GM19324 (cell line): ENCODE results near the gene NCBP1.
"Not testable (repeated sequence)": the region's sequence is repeated elsewhere in the genome, so short reads cannot be mapped to it uniquely, and the experiment has no call there.

Experiments used
- ATAC-seq: cut with Tn5 transposase; IDR thresholded peaks from one replicate; pipeline ENCODE4 v1.9.1; 2021; ENCODE audit warnings: mild to moderate bottlenecking, moderate library complexity; ENCODE audit not compliant: unreplicated experiment, low FRiP score

Gene NCBP1, protein sequence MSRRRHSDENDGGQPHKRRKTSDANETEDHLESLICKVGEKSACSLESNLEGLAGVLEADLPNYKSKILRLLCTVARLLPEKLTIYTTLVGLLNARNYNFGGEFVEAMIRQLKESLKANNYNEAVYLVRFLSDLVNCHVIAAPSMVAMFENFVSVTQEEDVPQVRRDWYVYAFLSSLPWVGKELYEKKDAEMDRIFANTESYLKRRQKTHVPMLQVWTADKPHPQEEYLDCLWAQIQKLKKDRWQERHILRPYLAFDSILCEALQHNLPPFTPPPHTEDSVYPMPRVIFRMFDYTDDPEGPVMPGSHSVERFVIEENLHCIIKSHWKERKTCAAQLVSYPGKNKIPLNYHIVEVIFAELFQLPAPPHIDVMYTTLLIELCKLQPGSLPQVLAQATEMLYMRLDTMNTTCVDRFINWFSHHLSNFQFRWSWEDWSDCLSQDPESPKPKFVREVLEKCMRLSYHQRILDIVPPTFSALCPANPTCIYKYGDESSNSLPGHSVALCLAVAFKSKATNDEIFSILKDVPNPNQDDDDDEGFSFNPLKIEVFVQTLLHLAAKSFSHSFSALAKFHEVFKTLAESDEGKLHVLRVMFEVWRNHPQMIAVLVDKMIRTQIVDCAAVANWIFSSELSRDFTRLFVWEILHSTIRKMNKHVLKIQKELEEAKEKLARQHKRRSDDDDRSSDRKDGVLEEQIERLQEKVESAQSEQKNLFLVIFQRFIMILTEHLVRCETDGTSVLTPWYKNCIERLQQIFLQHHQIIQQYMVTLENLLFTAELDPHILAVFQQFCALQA

DNA sequence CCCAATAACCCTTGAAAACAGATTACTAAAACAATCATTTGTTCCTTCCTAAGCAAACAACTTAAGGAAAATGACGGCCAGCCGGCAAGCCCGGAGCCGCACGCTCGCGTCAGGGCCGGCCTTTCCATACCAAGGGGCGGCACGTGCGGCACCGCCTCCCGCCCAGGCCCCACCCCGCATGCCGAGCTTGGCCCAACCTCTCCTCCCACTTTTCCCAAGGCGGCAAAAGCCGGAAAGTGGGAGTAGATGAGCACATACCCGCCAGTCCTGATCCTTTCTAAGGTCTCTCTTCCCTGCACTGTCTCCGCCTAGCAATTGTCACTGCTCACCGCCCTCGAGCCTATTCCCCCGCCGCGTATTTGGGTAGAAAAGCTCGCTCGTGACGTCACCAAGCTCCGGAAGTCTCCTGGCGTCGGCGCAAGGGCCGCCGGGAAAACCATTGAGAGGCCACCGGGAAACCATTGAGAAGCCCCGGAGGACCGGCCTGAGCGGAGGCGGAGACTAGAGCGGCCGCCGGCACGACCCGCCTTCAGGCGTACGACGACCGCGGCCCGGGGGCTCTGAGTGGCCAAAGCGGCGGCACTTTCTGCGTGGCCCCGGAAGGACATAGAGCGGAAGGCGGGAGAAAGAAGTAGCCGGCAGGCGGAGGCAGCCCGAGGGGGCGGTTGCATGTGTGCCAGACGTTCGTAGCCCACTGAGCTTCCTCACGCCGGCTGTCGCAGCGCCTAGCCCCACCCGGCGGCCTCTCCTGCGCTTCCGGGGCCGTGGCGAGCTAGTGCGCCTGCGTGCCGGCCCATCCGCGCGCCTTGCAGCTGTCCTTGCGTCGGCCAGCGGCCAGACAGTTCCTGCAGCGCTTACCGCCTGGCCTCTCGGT is at the start of gene NCBP1, which contains the start of gene TSTD2:
NCBP1 (plus strand) TSS at position 837 of the 874 bp plus-strand sequence. CDS start 61 bp downstream, outside the sequence.
TSTD2 (minus strand) TSS at position 384 of the 874 bp plus-strand sequence. CDS start 5,806 bp downstream, outside the sequence.
- peak; percentile 92 for ATAC-seq

DNA sequence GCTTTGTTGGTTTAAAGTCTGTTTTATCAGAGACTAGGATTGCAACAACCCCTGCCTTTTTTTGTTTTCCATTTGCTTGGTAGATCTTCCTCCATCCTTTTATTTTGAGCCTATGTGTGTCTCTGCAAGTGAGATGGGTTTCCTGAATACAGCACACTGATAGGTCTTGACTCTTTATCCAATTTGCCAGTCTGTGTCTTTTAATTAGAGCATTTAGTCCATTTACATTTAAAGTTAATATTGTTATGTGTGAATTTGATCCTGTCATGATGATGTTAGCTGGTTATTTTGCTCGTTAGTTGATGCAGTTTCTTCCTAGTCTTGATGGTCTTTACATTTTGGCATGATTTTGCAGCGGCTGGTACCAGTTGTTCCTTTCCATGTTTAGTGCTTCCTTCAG is 48.8 kb upstream of the NCBP1 start:
- not testable (repeated sequence) for ATAC-seq

- not testable (repeated sequence) for ATAC-seq
Measured at GRCh38 chr9:97586909-97587308, 46.7 kb upstream of the NCBP1 start.

DNA sequence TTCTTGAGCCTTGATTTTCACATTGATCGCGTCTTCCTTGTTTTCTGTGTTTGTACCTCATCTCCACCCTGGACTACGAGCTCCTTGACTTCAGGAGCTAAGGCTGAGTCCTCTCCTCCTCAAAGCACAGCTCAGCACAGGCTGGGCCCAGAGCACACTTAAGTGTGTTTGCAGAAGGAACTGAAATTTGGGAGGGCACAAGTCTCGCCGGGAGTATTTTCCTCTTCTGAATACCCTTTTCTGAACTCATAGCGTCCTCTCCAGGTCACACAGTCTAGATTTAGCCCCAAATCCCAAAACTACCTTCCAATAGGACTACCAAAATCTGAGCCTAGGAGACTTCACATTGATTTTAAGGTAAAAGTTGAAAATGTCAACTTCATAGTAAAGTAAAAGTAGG is 42.1 kb upstream of the NCBP1 start:
- no peak for ATAC-seq

- ATAC-seq = no peak
Measured at GRCh38 chr9:97592126-97592525, 41.5 kb upstream of the NCBP1 start.

DNA sequence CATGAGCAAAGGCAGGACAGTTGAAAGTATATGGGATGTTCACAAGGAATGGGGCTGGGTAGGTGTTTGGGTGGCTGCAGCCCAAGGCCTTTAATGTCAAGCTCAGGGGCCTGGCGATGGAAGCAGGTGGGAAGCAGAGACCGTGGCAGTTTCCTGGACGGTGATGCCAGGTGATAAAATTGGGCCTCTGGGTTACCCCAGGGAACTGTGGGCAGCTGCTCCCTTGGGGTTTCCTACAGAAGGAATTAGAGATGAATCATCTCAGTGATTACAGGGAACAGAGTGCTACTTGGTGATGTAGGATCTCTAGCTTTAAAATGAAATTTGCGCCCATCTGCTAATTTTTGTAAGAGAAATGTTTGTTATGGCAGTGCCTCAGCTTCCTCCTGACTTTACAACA is 39.7 kb upstream of the NCBP1 start:
- ATAC-seq = no peak

GRCh38 chr9:97594381-97594921 is 39.2 kb upstream of the NCBP1 start:
- ATAC-seq = no peak

GRCh38 chr9:97596906-97597305 is 36.7 kb upstream of the NCBP1 start:
- ATAC-seq = no peak

- peak; percentile 74 for ATAC-seq
Measured at GRCh38 chr9:97598461-97599288, 34.9 kb upstream of the NCBP1 start.

- ATAC-seq = no peak
Measured at GRCh38 chr9:97599314-97599846, 34.2 kb upstream of the NCBP1 start.

- no peak for ATAC-seq
Measured at GRCh38 chr9:97600531-97601227, 32.9 kb upstream of the NCBP1 start.

DNA sequence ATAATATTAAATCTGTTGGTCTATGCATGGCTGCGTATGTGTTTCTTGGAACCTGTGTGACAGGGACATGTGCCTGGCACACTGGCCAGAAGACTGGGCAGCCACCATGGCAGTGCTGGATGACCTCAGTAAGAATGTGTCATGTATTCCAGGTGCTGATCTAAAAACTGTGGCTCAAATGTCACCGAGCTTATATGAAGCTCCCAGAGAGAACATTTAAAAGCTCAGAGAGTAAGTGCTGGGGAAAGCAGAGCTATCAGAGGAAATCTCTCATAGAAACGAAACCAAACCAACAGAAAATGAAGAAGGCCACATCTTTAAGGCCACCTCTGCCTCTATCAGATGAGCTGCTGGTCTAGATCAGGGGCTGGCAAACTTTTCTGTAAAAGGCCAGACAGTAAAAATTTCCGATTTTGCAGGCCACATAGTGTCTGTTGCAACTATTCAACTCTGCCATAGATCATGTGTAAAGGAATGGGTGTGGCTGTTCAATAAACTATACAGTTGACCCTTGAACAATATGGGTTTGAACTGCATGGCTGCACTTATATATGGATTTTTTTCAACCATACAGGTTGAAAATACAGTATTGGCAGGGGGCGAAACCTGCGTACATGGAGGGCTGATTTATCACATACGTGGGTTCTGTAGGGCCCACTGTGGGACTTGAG is 32.3 kb upstream of the NCBP1 start:
- ATAC-seq = no peak

GRCh38 chr9:97602430-97602829 is 31.2 kb upstream of the NCBP1 start:
- ATAC-seq = no peak

- no peak for ATAC-seq
Measured at GRCh38 chr9:97604901-97605645, 28.5 kb upstream of the NCBP1 start.

- ATAC-seq = no peak
Measured at GRCh38 chr9:97615439-97616072, 18.1 kb upstream of the NCBP1 start.

GRCh38 chr9:97617939-97618416 is 15.6 kb upstream of the NCBP1 start:
- no peak for ATAC-seq

DNA sequence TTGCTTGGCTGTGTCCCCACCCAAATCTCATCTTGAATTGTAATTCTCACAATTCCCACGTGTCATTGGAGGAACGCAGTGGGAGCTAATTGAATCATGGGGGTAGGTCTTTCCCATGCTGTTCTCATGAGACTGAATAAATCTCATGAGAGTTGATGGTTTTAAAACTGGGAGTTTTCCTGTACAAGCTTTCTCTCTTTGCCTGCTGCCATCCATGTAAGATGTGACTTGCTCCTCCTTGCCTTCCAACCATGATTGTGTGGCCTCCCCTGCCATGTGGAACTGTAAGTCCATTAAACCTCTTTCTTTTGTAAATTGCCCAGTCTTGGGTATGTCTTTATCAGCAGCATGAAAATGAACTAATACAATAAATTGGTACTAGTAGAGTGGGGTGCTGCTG is 13.6 kb upstream of the NCBP1 start:
- ATAC-seq = not testable (repeated sequence)
